Epithelial cell of esophagus (primary cell): ENCODE results near the gene MOB1A.

Experiments
- DNase-seq: peaks from one replicate; pipeline ENCODE4 v3.0.0; 2010; ENCODE audit warnings: low read depth
- H3K4me3 ChIP-seq: 2 replicates; pipeline ENCODE4 v1.5.1; 2011; ENCODE audit warnings: mild to moderate bottlenecking, low read length, control low read depth
- CTCF ChIP-seq: IDR thresholded peaks from 2 replicates; pipeline ENCODE4 v1.5.1; 2011; ENCODE audit warnings: low read depth, mild to moderate bottlenecking, low read length, control low read depth, inconsistent platforms; ENCODE audit not compliant: insufficient read depth; ENCODE audit errors: missing control alignments

Gene MOB1A

GRCh38 chr2:74174909-74175308 is 3.8 kb downstream of the MOB1A start:
- H3K4me3 ChIP-seq: no peak overlapping the region
- no peak for DNase-seq
- no peak for TF ChIP-seq CTCF

GRCh38 chr2:74168739-74169138 is 9.9 kb downstream of the MOB1A start:
- no peak for DNase-seq
- H3K4me3 ChIP-seq: no peak overlapping the region
- no peak for TF ChIP-seq CTCF

GRCh38 chr2:74164761-74165160 is 13.9 kb downstream of the MOB1A start:
- DNase-seq: no peak
- no peak for TF ChIP-seq CTCF
- no peak overlapping the region for H3K4me3 ChIP-seq

GRCh38 chr2:74162951-74163350 is 15.7 kb downstream of the MOB1A start:
- TF ChIP-seq CTCF: no peak
- DNase-seq: no peak

GRCh38 chr2:74155830-74156229 is 22.8 kb downstream of the MOB1A start:
- DNase-seq: no peak
- H3K4me3 ChIP-seq: no peak overlapping the region
- TF ChIP-seq CTCF: no peak

More at GRCh38 chr2:74162951-74163350, 15.7 kb downstream of the MOB1A start:
- no peak overlapping the region for H3K4me3 ChIP-seq

GRCh38 chr2:74152954-74153353 is 25.7 kb downstream of the MOB1A start:
- H3K4me3 ChIP-seq: no peak overlapping the region
- no peak for DNase-seq
- TF ChIP-seq CTCF: no peak

GRCh38 chr2:74149570-74150319 is 28.9 kb downstream of the MOB1A start:
- no peak for TF ChIP-seq CTCF
- DNase-seq: no peak
- H3K4me3 ChIP-seq: no peak overlapping the region
